CD4-positive, alpha-beta memory T cell (primary cell): Measurements from ENCODE around the gene RBM27. TPM values are rescaled to one million over a fixed set of nuclear protein-coding genes. Genes with fewer than 3 reads are reported as not detected.
A peak's percentile ranks its signal among the peaks of the same experiment; 100 is the strongest.

ENCODE experiments used
- CTCF ChIA-PET: fragments of 350-600 bp; sonication (Branson Sonifier 250); formaldehyde crosslinking; loops from one replicate; lab custom pipeline; 2021; ENCODE audit warnings: inconsistent platforms; ENCODE audit not compliant: partially characterized antibody; lab: Charles Lee
- POLR2A ChIA-PET: fragments of 350-600 bp; sonication (Branson Sonifier 250); formaldehyde crosslinking; loops from one replicate; lab custom pipeline; 2021; ENCODE audit not compliant: partially characterized antibody; lab: Charles Lee
- DNase-seq, 5 donors: peaks; one replicate each; pipeline versions ENCODE4 v3.0.0 to v3.0.0-alpha.2; 2020 to 2022; ENCODE audit warnings: mixed read lengths in 1 of 5
- H3K27ac ChIP-seq: one replicate; pipeline ENCODE4 v1.7.0; 2013; ENCODE audit warnings: low read depth, low read length
- H3K27me3 ChIP-seq: 2 replicates; pipeline ENCODE4 v1.7.0; 2013; ENCODE audit warnings: mild to moderate bottlenecking, low read length, moderate library complexity; ENCODE audit not compliant: insufficient read depth
- H3K36me3 ChIP-seq: 2 replicates; pipeline ENCODE4 v1.7.0; 2013; ENCODE audit warnings: mild to moderate bottlenecking, low read length, moderate library complexity; ENCODE audit not compliant: insufficient read depth
- H3K4me1 ChIP-seq: 2 replicates; pipeline ENCODE4 v1.7.0; 2013; ENCODE audit warnings: mild to moderate bottlenecking, low read length, moderate library complexity; ENCODE audit not compliant: insufficient read depth
- H3K4me3 ChIP-seq, 2 donors: one replicate each; pipeline ENCODE4 v1.7.0; 2013; ENCODE audit warnings: low read length in 2 of 2, mild to moderate bottlenecking in 1 of 2
- H3K9me3 ChIP-seq, 2 donors: one replicate each; pipeline ENCODE4 v1.7.0; 2013; ENCODE audit warnings: low read length in 2 of 2, control low read depth in 1 of 2; ENCODE audit not compliant: control insufficient read depth in 1 of 2
- H3K27ac Mint-ChIP-seq, 7 donors: one replicate each; pipeline ENCODE4 v1.8.0; 2020 to 2021; ENCODE audit warnings: mixed read lengths in 7 of 7, mild to moderate bottlenecking in 6 of 7, inconsistent platforms in 3 of 7, moderate library complexity in 3 of 7
- H3K27me3 Mint-ChIP-seq, 2 donors: one replicate each; pipeline ENCODE4 v1.8.0; 2020 to 2021; ENCODE audit warnings: mixed read lengths in 2 of 2
- H3K36me3 Mint-ChIP-seq, 2 donors: one replicate each; pipeline ENCODE4 v1.8.0; 2020 to 2021; ENCODE audit warnings: mixed read lengths in 2 of 2, inconsistent platforms in 1 of 2, mild to moderate bottlenecking in 1 of 2
- H3K4me1 Mint-ChIP-seq, 4 donors: one replicate each; pipeline ENCODE4 v1.8.0; 2020 to 2021; ENCODE audit warnings: mixed read lengths in 4 of 4, mild to moderate bottlenecking in 1 of 4
- H3K4me3 Mint-ChIP-seq, 8 donors: one replicate each; pipeline ENCODE4 v1.8.0; 2020 to 2021; ENCODE audit warnings: mixed read lengths in 8 of 8, mild to moderate bottlenecking in 7 of 8, moderate library complexity in 6 of 8, inconsistent platforms in 3 of 8
- H3K9me3 Mint-ChIP-seq, 8 donors: one replicate each; pipeline ENCODE4 v1.8.0; 2020 to 2021; ENCODE audit warnings: mixed read lengths in 8 of 8, mild to moderate bottlenecking in 5 of 8, inconsistent platforms in 3 of 8, moderate library complexity in 1 of 8
- intact Hi-C: fragments of 100-400 bp; cut with micrococcal nuclease; formaldehyde crosslinking; loops from one replicate; pipeline ENCODE4 v1.15.1; 2023
- polyA plus RNA-seq, 2 donors: library from polyadenylated mRNA; unstranded; fragments of 300-500 nt; fragmentation: Illumina TruSeq; gene quantifications; one replicate each; pipeline ENCODE4 v1.2.3, GENCODE V29; 2021
- total RNA-seq, 2 experiments: library from RNA; stranded (reverse); gene quantifications; one replicate each; pipeline ENCODE4 v1.2.3, GENCODE V29; 2021

RBM27 gene
- total and polyA plus RNA-seq, 4 experiments from 2014 or later: 5.5 to 32.3 (median 15.9) TPM

- ChIA-PET POLR2A (no interaction called here), CTCF (no interaction called here)
- no peak overlapping the region for H3K27ac ChIP-seq
- intact Hi-C loops: no loop called here
- H3K27me3 ChIP-seq: no peaks in the 10 kb centered on the region
- H3K36me3 ChIP-seq: peaks cover 47% of the 10 kb centered on the region
- Mint-ChIP-seq H3K27me3 (no peaks in the 10 kb centered on the region), H3K9me3 (no peaks in the 10 kb centered on the region), H3K4me1 (no peaks in the 10 kb centered on the region), H3K36me3 (peaks cover 45 to 62% of the 10 kb centered on the region in 2 donors), H3K27ac (no peak overlapping the region), H3K4me3 (no peak overlapping the region)
- no peaks in the 10 kb centered on the region for H3K9me3 ChIP-seq
- no peak overlapping the region for H3K4me3 ChIP-seq
- DNase-seq: no peak
- H3K4me1 ChIP-seq: no peaks in the 10 kb centered on the region
Measured at GRCh38 chr5:146233441-146233840, 30.0 kb downstream of the RBM27 start.

- H3K27ac ChIP-seq: no peak overlapping the region
- Mint-ChIP-seq H3K27me3 (no peaks in the 10 kb centered on the region), H3K4me1 (peaks cover 2 to 5% (median 3%) of the 10 kb centered on the region in 4 donors), H3K27ac (peak overlapping the region in 1 of 7 donors; percentile 78), H3K4me3 (no peak overlapping the region), H3K36me3 (peaks cover 31 to 47% of the 10 kb centered on the region in 2 donors), H3K9me3 (no peaks in the 10 kb centered on the region)
- peaks cover 23% of the 10 kb centered on the region for H3K36me3 ChIP-seq
- ChIA-PET CTCF (interaction anchor here (0.7 kb wide), 1 partner anchor 219 kb away, joined by 3 read pairs; no protein-coding TSS in a partner anchor), POLR2A (no interaction called here)
- no peaks in the 10 kb centered on the region for H3K9me3 ChIP-seq
- intact Hi-C loops: no loop called here
- no peak for DNase-seq
- no peaks in the 10 kb centered on the region for H3K27me3 ChIP-seq
- no peak overlapping the region for H3K4me3 ChIP-seq
- no peaks in the 10 kb centered on the region for H3K4me1 ChIP-seq
Measured at GRCh38 chr5:146238973-146239372, 35.6 kb downstream of the RBM27 start.

GRCh38 chr5:146240951-146241350 lies 37.5 kb downstream of the RBM27 start:
- no peak overlapping the region for H3K4me3 Mint-ChIP-seq
- no peaks in the 10 kb centered on the region for H3K27me3 ChIP-seq
- H3K4me1 Mint-ChIP-seq: peaks cover 3 to 7% (median 5%) of the 10 kb centered on the region in 4 donors
- CTCF ChIA-PET: no interaction called here
- H3K27ac ChIP-seq: no peak overlapping the region
- DNase-seq: no peak
- no peak overlapping the region for H3K4me3 ChIP-seq
- POLR2A ChIA-PET: no interaction called here
- no peaks in the 10 kb centered on the region for H3K27me3 Mint-ChIP-seq
- H3K36me3 Mint-ChIP-seq: peaks cover 45 to 51% of the 10 kb centered on the region in 2 donors
- H3K9me3 ChIP-seq: no peaks in the 10 kb centered on the region
- intact Hi-C loops: no loop called here
- H3K36me3 ChIP-seq: peaks cover 23% of the 10 kb centered on the region
- no peak overlapping the region for H3K27ac Mint-ChIP-seq
- no peaks in the 10 kb centered on the region for H3K9me3 Mint-ChIP-seq
- no peaks in the 10 kb centered on the region for H3K4me1 ChIP-seq

- no peaks in the 10 kb centered on the region for H3K4me1 ChIP-seq
- H3K9me3 ChIP-seq: no peaks in the 10 kb centered on the region
- no peak for DNase-seq
- intact Hi-C loops: no loop called here
- Mint-ChIP-seq H3K27ac (no peak overlapping the region), H3K36me3 (peaks cover 46 to 49% of the 10 kb centered on the region in 2 donors), H3K9me3 (no peaks in the 10 kb centered on the region), H3K4me3 (no peak overlapping the region), H3K27me3 (no peaks in the 10 kb centered on the region), H3K4me1 (peaks cover 3 to 12% (median 9%) of the 10 kb centered on the region in 4 donors)
- POLR2A ChIA-PET: no interaction called here
- CTCF ChIA-PET: no interaction called here
- H3K36me3 ChIP-seq: peaks cover 6% of the 10 kb centered on the region
- no peak overlapping the region for H3K27ac ChIP-seq
- H3K27me3 ChIP-seq: no peaks in the 10 kb centered on the region
- H3K4me3 ChIP-seq: no peak overlapping the region
Measured at GRCh38 chr5:146243247-146243646, 39.8 kb downstream of the RBM27 start.

GRCh38 chr5:146248561-146248960 lies 45.2 kb downstream of the RBM27 start:
- Histone ChIP-seq H3K4me3 (no peak overlapping the region), H3K4me1 (no peaks in the 10 kb centered on the region), H3K9me3 (no peaks in the 10 kb centered on the region), H3K36me3 (peaks cover 15% of the 10 kb centered on the region), H3K27ac (no peak overlapping the region), H3K27me3 (no peaks in the 10 kb centered on the region)
- H3K4me3 Mint-ChIP-seq: no peak overlapping the region
- ChIA-PET CTCF (interaction anchor here (0.5 kb wide), 1 partner anchor 75 kb away, joined by 3 read pairs; no protein-coding TSS in a partner anchor), POLR2A (no interaction called here)
- H3K27ac Mint-ChIP-seq: no peak overlapping the region
- peaks cover 46 to 47% of the 10 kb centered on the region in 2 donors for H3K36me3 Mint-ChIP-seq
- peaks cover 1 to 16% (median 7%) of the 10 kb centered on the region in 4 donors for H3K4me1 Mint-ChIP-seq
- no peak for DNase-seq
- no peaks in the 10 kb centered on the region for H3K27me3 Mint-ChIP-seq
- intact Hi-C loops: no loop called here
- H3K9me3 Mint-ChIP-seq: no peaks in the 10 kb centered on the region

- intact Hi-C loops: no loop called here
- Mint-ChIP-seq H3K9me3 (no peaks in the 10 kb centered on the region), H3K27ac (no peak overlapping the region)
Measured at GRCh38 chr5:146249801-146250200, 46.4 kb downstream of the RBM27 start.

More at GRCh38 chr5:146249801-146250200, 46.4 kb downstream of the RBM27 start:
- Mint-ChIP-seq H3K27me3 (no peaks in the 10 kb centered on the region), H3K4me1 (peaks cover 2 to 19% (median 7%) of the 10 kb centered on the region in 4 donors), H3K4me3 (no peak overlapping the region), H3K36me3 (peaks cover 43 to 51% of the 10 kb centered on the region in 2 donors)
- Histone ChIP-seq H3K4me1 (no peaks in the 10 kb centered on the region), H3K27me3 (no peaks in the 10 kb centered on the region), H3K9me3 (no peaks in the 10 kb centered on the region), H3K36me3 (peaks cover 24% of the 10 kb centered on the region), H3K27ac (no peak overlapping the region), H3K4me3 (no peak overlapping the region)
- CTCF ChIA-PET: no interaction called here
- no peak for DNase-seq
- POLR2A ChIA-PET: no interaction called here
